ENCODE results near the gene ANKRD53. TPM values are rescaled to one million over a fixed set of nuclear protein-coding genes. Genes with fewer than 3 reads are reported as not detected.

ANKRD53 gene
- polyA plus RNA-seq, 1 of the 3 experiments (the other 2 are of a cell fraction): 0.58 TPM

DNA sequence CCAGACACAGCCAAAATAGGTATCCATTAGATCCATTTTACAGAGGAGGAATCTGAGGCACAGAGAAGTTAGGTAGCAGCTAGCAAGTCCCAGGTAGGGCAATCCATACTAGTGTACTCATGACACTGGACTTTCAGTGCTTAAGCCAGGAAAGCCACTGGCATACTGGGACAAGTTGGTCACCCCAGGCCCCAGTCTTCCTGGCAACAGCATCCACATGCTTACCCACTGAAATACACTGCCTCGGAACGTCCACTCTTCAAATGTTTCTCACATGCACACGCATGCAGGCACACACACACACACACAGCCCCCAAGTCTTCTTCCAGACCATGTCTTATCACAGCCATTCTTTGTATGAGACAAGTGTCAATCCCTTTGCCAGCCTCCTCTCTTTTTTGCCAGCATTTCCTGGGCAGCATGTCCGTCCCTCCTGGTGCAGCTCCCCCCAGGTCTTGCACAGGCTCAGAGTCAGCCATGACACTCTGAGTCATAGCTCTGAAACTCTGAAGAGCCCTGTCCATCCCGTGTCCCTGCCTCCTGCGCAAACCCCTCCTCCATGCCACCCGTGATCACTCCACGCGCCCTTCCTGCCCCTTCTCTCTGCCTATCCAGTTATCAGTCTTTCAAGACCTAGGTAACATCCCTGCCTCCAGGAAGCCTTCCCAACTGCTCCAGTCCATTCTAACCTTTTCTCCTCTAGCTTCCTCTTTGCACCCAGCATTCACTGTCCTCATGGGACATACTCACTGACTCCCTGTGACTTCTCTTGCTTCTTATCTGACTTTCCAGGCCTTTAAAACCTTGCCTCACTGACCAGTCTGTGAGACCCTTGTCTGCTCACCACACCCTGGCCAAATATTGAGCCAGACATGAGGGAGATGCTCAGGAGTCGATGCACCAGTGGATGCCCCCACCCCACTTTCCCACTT lies 27.1 kb downstream of the ANKRD53 start (continued):
- TF ChIP-seq, protein P1, sequence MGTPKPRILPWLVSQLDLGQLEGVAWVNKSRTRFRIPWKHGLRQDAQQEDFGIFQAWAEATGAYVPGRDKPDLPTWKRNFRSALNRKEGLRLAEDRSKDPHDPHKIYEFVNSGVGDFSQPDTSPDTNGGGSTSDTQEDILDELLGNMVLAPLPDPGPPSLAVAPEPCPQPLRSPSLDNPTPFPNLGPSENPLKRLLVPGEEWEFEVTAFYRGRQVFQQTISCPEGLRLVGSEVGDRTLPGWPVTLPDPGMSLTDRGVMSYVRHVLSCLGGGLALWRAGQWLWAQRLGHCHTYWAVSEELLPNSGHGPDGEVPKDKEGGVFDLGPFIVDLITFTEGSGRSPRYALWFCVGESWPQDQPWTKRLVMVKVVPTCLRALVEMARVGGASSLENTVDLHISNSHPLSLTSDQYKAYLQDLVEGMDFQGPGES (IDR thresholded peaks at IDR 0.05; ENCODE audit: low read depth, low read length): no peak
- no peak for TF ChIP-seq NFIC (IDR thresholded peaks at IDR 0.05; ENCODE audit: borderline replicate concordance)
- no peak for TF ChIP-seq EZH2phosphoT487 (IDR thresholded peaks at IDR 0.05; ENCODE audit: borderline replicate concordance, low read depth)
- TF ChIP-seq TAF1 (IDR thresholded peaks at IDR 0.05; ENCODE audit: borderline replicate concordance, low read depth, low read length): no peak
- no peak for TF ChIP-seq ELF1 (IDR thresholded peaks at IDR 0.05)

DNA sequence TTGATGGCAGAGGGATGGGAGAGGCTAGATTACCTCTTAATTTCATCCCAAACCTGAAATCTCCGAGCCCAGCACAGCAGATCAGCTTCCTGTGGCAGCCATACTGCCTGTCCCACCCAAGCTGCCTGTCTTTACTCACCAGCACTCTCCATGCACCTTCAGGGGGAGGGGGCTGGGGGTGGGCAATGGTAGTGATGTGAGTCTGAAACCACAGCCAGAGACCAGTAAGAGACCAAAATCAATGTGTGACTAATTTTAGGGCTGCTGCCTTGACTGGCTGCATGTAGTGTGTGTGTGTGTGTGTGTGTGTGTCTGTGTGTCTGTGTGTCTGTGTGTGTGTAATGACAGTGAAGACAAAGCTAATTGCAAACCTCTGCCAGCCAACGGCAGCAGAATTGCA lies 27.9 kb downstream of the ANKRD53 start:
- 19% methylated on average over 2 of the region's 2 CpGs for WGBS (ENCODE audit: low lambda C conversion rate)
- H3K9ac ChIP-seq: no peak overlapping the region
- H3K9me2 ChIP-seq: no peaks in the 10 kb centered on the region
- POLR2A ChIA-PET: no interaction called here
- H3K36me3 ChIP-seq (replicated peaks in 1 of 2; ENCODE audit: control insufficient read depth in 1 of 2, insufficient read depth in 2 of 2, low read length in 1 of 2): no peaks in the 10 kb centered on the region
- no peak for DNase-seq
- no peak overlapping the region for H3K27ac ChIP-seq (ENCODE audit: low read depth in 2 of 2, low read length in 1 of 2)
- H3K9me3 ChIP-seq: no peaks in the 10 kb centered on the region
- no peaks in the 10 kb centered on the region for H4K20me1 ChIP-seq (ENCODE audit: insufficient read depth)
- H3K4me1 ChIP-seq (ENCODE audit: control insufficient read depth in 1 of 2, insufficient read depth in 2 of 2, low read depth in 1 of 2, low read length in 1 of 2): no peaks in the 10 kb centered on the region; a peak in 1 of 4 replicates
- no peak overlapping the region for H3K4me2 ChIP-seq
- CTCF ChIA-PET: interaction anchor here (1.0 to 2.1 kb wide), 6 partner anchors 9 to 145 kb away, joined by 3 to 4 read pairs (median 4); no protein-coding TSS in a partner anchor
- no peak overlapping the region for H2AFZ ChIP-seq (ENCODE audit: low read depth)
- no peaks in the 10 kb centered on the region for H3K79me2 ChIP-seq (ENCODE audit: insufficient read depth)
- no peak for TF ChIP-seq TEAD4 (IDR thresholded peaks at IDR 0.05; ENCODE audit: borderline replicate concordance, insufficient read depth)
- TF ChIP-seq POLR2AphosphoS5 (IDR thresholded peaks at IDR 0.05; ENCODE audit: low read depth, low read length): no peak
- no peak for TF ChIP-seq RAD21 (IDR thresholded peaks at IDR 0.05; ENCODE audit: low read length)
- H3K27me3 ChIP-seq (ENCODE audit: insufficient read depth): peaks cover 8% of the 10 kb centered on the region; the same call in 1 of the 2 replicates
- no peak overlapping the region for H3K4me3 ChIP-seq (ENCODE audit: low read depth in 2 of 2, low read length in 1 of 2)
- H3F3A ChIP-seq (replicated peaks; ENCODE audit: insufficient read depth): no peaks in the 10 kb centered on the region

DNA sequence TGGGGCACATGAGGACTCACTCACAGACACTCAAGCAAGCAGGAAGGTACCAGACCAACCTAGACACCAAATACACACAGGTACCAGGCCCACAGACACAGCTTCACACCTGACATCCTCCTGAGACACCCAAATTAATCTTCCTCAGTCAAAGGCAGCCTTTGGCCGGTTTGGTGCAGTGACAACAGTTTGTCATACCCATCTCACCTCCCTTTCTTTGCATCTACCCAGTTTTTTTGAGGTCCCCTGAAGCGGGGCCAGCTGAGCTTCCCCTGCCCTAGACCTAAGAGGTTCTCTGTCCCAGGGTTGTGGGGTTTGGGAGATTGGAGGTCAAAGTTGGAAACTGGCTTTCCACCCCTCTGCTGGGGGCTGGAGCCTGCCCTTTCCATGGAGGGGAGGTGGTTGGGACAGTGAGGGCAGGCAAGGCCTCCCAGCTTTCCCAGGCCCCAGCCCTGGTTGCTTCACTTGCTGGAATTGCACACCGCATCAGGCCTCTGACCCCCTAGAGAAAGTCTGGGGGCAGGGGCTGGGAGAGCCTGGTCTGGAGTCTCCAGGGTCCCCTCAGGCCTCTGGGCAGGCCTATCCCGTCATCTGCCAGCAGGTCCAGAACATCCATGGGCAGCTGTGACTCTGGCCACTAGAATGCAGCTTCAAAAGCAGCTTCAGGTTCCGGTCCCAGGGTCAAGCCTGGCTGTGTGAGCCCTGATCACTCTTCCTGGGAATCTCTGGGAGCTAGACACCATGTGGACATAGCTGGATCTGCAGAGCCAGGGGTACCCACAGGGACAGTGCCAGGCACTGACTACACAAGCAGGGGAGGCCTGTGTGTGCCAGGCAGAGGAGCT lies 28.7 kb downstream of the ANKRD53 start:
- Histone ChIP-seq H3K27me3 (ENCODE audit: insufficient read depth) (peaks cover 13% of the 10 kb centered on the region; the same call in 1 of the 2 replicates), H3K36me3 (replicated peaks in 1 of 2; ENCODE audit: control insufficient read depth in 1 of 2, insufficient read depth in 2 of 2, low read length in 1 of 2) (no peaks in the 10 kb centered on the region), H3K9me3 (no peaks in the 10 kb centered on the region), H3F3A (replicated peaks; ENCODE audit: insufficient read depth) (no peaks in the 10 kb centered on the region), H3K4me3 (ENCODE audit: low read depth in 2 of 2, low read length in 1 of 2) (no peak overlapping the region), H4K20me1 (ENCODE audit: insufficient read depth) (no peaks in the 10 kb centered on the region), H3K4me1 (ENCODE audit: control insufficient read depth in 1 of 2, insufficient read depth in 2 of 2, low read depth in 1 of 2, low read length in 1 of 2) (no peaks in the 10 kb centered on the region), H2AFZ (ENCODE audit: low read depth) (no peak overlapping the region), H3K4me2 (no peak overlapping the region), H3K9me2 (no peaks in the 10 kb centered on the region), H3K79me2 (ENCODE audit: insufficient read depth) (no peaks in the 10 kb centered on the region), H3K9ac (no peak overlapping the region), H3K27ac (ENCODE audit: low read depth in 2 of 2, low read length in 1 of 2) (no peak overlapping the region)
- ChIA-PET CTCF (interaction anchor here (1.0 to 1.4 kb wide), 6 partner anchors 10 to 146 kb away, joined by 3 to 4 read pairs (median 3); no protein-coding TSS in a partner anchor), POLR2A (no interaction called here)
- DNase-seq: no peak
- WGBS (ENCODE audit: low lambda C conversion rate): 51% methylated on average over 4 of the region's 5 CpGs
- TF ChIP-seq, protein P2, sequence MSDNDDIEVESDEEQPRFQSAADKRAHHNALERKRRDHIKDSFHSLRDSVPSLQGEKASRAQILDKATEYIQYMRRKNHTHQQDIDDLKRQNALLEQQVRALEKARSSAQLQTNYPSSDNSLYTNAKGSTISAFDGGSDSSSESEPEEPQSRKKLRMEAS (IDR thresholded peaks at IDR 0.05; ENCODE audit: low read depth): no peak
- TF ChIP-seq ELF1 (IDR thresholded peaks at IDR 0.05) (no peak), RCOR1 (IDR thresholded peaks at IDR 0.05; ENCODE audit: low read length) (no peak), TCF12 (IDR thresholded peaks at IDR 0.05) (no peak), FOSL2 (IDR thresholded peaks at IDR 0.05; ENCODE audit: borderline replicate concordance, low read depth) (no peak), POLR2AphosphoS5 (IDR thresholded peaks at IDR 0.05; ENCODE audit: low read depth, low read length) (no peak), EP300 (IDR thresholded peaks at IDR 0.05; ENCODE audit: borderline replicate concordance in 1 of 2, low read depth in 1 of 2, low read length in 1 of 2) (no peak), YY1 (IDR thresholded peaks at IDR 0.05; ENCODE audit: low read depth) (no peak), MXI1 (IDR thresholded peaks at IDR 0.05; ENCODE audit: low read depth, low read length) (no peak)
- TF ChIP-seq, protein P3, sequence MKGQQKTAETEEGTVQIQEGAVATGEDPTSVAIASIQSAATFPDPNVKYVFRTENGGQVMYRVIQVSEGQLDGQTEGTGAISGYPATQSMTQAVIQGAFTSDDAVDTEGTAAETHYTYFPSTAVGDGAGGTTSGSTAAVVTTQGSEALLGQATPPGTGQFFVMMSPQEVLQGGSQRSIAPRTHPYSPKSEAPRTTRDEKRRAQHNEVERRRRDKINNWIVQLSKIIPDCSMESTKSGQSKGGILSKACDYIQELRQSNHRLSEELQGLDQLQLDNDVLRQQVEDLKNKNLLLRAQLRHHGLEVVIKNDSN (IDR thresholded peaks at IDR 0.05; ENCODE audit: borderline replicate concordance, low read depth): no peak
- TF ChIP-seq, protein P4, sequence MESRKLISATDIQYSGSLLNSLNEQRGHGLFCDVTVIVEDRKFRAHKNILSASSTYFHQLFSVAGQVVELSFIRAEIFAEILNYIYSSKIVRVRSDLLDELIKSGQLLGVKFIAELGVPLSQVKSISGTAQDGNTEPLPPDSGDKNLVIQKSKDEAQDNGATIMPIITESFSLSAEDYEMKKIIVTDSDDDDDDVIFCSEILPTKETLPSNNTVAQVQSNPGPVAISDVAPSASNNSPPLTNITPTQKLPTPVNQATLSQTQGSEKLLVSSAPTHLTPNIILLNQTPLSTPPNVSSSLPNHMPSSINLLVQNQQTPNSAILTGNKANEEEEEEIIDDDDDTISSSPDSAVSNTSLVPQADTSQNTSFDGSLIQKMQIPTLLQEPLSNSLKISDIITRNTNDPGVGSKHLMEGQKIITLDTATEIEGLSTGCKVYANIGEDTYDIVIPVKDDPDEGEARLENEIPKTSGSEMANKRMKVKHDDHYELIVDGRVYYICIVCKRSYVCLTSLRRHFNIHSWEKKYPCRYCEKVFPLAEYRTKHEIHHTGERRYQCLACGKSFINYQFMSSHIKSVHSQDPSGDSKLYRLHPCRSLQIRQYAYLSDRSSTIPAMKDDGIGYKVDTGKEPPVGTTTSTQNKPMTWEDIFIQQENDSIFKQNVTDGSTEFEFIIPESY (IDR thresholded peaks at IDR 0.05; ENCODE audit: borderline replicate concordance, low read depth): no peak
